Embryonic facial prominence (tissue), 1 donor: Measurements from ENCODE around the gene SPATA33.

ENCODE experiments used
- DNase-seq: peaks from one replicate; pipeline ENCODE4 v3.0.0-alpha.2; 2016; ENCODE audit errors: extremely low spot score

Gene SPATA33

DNA sequence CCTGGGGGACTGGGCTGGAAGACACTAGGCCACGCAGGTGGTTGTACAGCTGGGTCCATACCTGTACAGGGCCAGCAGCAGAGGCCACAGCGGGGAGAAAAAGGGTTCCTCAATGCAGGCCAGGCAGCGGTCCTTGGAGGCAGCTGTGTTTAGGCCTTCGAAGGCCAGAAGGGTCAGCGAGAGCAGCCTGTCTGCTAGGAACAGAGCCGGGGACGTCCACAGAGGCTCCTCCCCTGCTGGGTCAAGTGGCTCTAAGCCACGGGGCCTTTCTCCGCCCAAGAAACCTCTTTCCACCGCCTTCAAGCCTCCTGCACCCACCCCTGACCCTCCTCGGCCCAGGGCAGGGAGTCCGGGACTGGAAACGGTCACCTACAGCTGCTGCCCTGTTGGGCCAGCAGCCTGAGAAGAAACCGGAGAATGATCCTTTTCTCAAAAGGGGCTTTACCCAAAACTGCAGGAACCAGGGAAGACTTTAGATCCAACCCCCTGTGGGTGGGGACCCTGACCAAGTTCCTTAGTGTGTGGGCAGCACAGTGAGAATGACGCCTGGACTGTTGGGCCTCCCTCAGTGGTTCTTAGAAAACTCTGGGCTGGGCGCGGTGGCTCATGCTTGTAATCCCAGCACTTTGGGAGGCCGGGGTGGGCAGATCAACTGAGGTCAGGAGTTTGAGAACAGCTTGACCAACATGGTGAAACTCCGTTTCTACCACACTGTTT, 52.2 kb downstream of the SPATA33 start:
- DNase-seq: no peak

GRCh38 chr16:89710709-89711564, 53.3 kb downstream of the SPATA33 start:
- no peak for DNase-seq

DNA sequence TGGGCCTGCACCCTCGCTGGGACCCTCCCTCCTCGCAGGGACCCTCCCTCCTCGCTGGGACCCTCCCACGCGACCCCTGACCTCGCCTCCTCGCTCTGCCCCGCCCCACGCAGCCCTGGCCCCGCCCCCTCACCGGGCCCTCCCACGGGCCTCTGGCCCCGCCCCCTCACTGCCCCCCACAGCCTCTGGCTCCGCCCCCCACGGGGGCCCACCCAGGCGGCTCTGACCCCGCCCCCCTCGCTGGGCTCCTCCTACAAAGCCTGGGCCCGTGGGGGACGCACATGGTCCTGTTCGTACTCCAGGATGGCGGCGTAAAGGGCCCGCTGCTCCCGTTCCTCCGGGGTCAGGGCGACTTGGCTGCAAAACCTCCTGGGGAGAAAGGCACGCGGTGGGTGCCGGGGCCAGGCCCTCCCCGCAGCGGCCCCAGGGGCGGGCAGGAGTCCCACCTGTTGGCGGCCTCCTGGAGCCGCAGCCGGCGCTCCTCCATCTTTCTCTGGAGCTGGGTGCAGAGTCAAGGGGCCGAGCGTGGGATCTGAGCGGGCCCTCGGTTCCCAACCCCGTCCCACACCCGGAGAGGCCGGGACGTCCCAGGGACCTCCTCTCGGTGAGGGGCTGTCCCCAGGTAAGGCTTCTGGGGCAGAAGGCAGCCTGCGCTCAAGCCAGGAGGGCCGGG, 54.1 kb downstream of the SPATA33 start:
- no peak for DNase-seq

DNA sequence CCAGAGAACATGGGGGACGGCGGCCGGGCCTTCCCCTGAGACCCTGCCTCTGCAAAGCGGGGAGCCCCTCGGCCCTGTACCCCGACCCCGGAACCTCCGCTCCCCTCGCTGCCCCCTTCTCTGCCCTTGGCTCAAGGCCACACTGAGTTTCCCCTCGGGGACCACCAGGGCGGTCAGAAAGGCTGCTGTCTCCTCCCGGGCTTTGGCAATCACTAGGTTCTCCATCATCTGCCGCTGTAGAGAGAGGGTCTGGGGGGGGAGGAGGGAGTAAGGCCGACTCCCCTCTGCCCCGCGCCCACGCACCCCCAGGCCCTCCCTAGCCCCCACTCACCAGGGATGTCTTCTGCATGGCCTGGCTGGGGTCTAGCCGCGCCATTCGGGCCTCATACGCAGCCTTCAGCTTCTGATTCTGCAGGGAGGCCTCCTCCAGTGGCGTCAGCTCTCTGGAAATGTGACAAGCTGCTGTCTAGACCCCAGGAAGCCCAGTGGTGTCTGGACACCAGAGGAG, 54.7 kb downstream of the SPATA33 start:
- no peak for DNase-seq

DNA sequence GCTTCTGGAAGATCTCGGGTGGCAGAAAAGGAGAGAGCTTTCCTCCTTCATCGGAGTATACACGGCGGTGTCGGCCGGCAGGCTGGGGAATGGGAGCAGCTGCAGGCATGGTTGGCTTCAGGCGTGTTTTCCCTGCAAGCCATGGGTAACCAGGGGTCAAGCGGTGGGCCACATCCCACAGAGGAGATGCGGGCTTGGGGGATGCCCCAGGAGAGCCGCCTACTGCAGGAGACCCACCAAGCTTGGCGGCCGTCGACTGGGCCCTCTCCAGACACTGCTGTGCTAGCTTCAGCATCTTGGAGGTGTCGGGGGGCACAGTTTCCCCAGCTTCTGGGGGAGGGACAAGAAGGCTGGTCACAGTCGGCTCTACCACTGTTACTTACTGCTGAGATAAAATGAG, 58.9 kb downstream of the SPATA33 start:
- no peak for DNase-seq

GRCh38 chr16:89716916-89717687, 59.5 kb downstream of the SPATA33 start:
- no peak for DNase-seq

DNA sequence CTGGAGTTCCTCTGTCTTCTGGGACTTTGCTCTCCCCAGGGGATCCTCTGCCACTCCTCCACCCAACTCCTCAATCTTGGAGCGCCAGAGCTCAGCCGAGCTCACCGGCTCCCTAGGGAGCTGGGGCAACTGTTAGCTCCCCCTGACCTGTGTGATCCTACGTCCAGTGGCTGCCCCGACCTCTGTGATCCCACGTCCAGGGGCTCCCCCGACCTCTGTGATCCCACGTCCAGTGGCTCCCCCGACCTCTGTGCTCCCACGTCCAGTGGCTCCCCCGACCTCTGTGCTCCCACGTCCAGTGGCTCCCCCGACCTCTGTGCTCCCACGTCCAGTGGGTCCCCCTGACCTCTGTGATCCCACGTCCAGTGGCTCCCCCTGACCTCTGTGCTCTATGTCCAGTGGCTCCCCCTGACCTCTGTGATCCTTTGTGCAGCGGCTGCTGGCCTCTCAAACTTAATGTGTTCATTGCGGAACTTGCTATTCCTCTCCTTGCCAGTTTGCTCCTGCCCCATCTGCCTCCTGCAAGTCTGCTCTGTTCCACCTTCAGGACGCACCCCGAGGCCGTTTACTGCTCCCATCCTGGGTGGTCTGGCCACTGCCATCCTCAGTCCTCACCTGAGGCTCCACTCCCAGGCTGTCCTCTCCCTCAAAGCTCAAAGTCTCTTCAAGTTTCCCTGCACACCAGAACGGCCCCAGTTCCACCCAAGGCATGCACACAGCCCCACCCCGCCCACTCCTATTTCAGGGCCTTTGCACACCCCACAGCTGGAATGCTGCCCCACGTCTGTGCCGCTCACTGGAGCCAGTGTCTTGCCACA, 60.3 kb downstream of the SPATA33 start:
- no peak for DNase-seq
